AG10803 (cell line): ENCODE data around the gene UFC1.

Source experiments
- DNase-seq: peaks from one replicate; pipeline ENCODE4 v3.0.0; 2010; ENCODE audit warnings: low read depth
- H3K4me3 ChIP-seq: 2 replicates; pipeline ENCODE4 v1.5.1; 2011; ENCODE audit warnings: mild to moderate bottlenecking, low read length, control low read depth
- CTCF ChIP-seq: conservative IDR thresholded peaks from 2 replicates; pipeline ENCODE4 v1.5.1; 2011; ENCODE audit warnings: mild to moderate bottlenecking, low read length, control low read depth, inconsistent platforms

Gene UFC1

GRCh38 chr1:161193561-161194235, 39.9 kb downstream of the UFC1 start:
- no peak overlapping the region for H3K4me3 ChIP-seq
- DNase-seq = no peak
- no peak for TF ChIP-seq CTCF

DNA sequence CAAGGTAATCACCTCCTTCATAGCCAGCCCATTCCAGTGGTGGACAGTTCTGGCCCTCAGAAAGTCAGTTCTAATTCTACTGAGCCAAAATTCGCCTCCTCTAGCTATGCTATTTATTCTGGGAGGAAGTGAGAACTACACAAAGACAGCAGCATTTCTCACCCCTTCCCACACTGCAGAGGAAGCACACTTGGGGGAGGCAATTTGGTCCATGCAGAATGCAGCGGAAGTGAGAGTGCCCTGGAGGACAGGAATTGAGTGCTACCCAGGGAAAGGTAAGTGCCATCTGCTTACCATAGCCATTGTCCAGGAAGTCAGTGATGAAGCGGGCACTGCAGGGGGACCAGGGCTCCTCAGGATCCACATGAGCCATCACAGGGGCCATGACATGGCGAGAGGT, 41.4 kb downstream of the UFC1 start:
- no peak overlapping the region for H3K4me3 ChIP-seq
- no peak for DNase-seq
- TF ChIP-seq CTCF = no peak

GRCh38 chr1:161196111-161196510, 42.3 kb downstream of the UFC1 start:
- no peak overlapping the region; the same call in 1 of the 2 replicates for H3K4me3 ChIP-seq
- TF ChIP-seq CTCF = no peak
- no peak for DNase-seq

GRCh38 chr1:161196521-161197451, 43.0 kb downstream of the UFC1 start:
- DNase-seq = peak; percentile 94
- peak overlapping the region; percentile 70 for H3K4me3 ChIP-seq
- TF ChIP-seq CTCF = no peak

GRCh38 chr1:161197560-161198193, 43.9 kb downstream of the UFC1 start:
- no peak for TF ChIP-seq CTCF
- DNase-seq = no peak
- H3K4me3 ChIP-seq = peak overlapping the region; percentile 70

DNA sequence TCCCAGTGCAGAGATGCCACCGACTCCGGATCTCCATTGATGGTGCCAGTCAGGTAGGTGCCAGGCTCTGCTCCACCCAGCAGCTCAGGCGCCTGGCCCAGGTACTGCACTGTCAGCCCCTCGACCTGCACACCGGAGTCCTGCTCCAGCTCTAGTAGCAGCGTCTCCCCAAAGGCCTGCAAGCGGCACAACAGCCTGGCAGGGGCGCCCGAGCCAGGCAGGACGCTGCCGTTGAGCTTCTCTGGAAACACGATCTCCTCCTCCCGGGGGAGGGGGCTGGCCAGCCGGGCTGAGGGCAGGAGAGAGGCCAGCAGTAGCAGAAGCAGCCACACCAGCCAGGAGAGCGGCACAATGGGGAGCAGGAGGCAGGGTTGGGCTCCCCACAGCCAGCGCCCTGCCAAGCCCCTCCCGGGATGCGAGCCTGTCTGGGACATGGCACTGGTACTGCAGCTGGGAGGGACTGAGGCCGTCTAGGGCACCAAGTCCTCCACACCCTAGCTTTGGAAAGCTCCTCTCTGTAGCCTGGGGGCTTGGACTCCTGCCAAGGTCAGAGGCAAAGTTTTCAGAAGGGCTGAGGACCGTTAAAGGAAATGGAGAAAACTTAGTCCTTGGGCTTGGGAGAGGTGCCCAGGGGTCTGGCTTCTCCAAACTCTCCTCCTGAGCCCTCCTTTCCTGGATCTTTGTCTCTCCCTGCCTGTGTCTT, 44.6 kb downstream of the UFC1 start:
- H3K4me3 ChIP-seq = peak overlapping the region; percentile 70
- no peak; the same call in 1 of the 2 replicates for TF ChIP-seq CTCF
- peak; percentile 41 for DNase-seq
